GM12878 (cell line): ENCODE measurements around the gene PRKAG2. TPM values are rescaled to one million over a fixed set of nuclear protein-coding genes. Genes with fewer than 3 reads are reported as not detected.

ENCODE experiments used
- ATAC-seq: fragments of 200-7000 bp; cut with Tn5 transposase; 3 replicates; pipeline ENCODE4 v1.9.1; 2020; ENCODE audit warnings: mild to moderate bottlenecking, moderate library complexity
- BruUV-seq: library from RNA; stranded (reverse); fragments of 400-500 nt; replicated peaks from 2 replicates; lab custom pipeline; 2021; lab: Mats Ljungman, UMichigan
- CTCF ChIA-PET: fragments of 300-600 bp; sonication (Branson Sonifier 250); formaldehyde crosslinking; extraction: SDS; loops from one replicate; lab custom pipeline; 2021; ENCODE audit warnings: inconsistent platforms; lab: Yijun Ruan, JAX
- POLR2A ChIA-PET: fragments of 350-600 bp; formaldehyde crosslinking; extraction: SDS; loops from one replicate; lab custom pipeline; 2021; ENCODE audit warnings: inconsistent platforms; lab: Charles Lee
- RAD21 ChIA-PET: fragments of 300-600 bp; sonication (Branson Sonifier 250); formaldehyde crosslinking; loops from one replicate; lab custom pipeline; 2023; ENCODE audit warnings: antibody characterized with exemption; ENCODE audit not compliant: unreplicated experiment; lab: Charles Lee
- SMC1A ChIA-PET: fragments of 300-600 bp; sonication (Branson Sonifier 250); formaldehyde crosslinking; loops from one replicate; lab custom pipeline; 2023; ENCODE audit not compliant: unreplicated experiment, uncharacterized antibody; lab: Charles Lee
- DNase-seq: peaks from one replicate; pipeline ENCODE4 v3.0.0-alpha.2; 2011; ENCODE audit warnings: low read depth, low spot score
- FAIRE-seq: peaks from 3 replicates; lab custom pipeline; 2011; peaks lifted over from hg19 to GRCh38; lab: Jason Lieb, UNC
- H2AFZ ChIP-seq: 2 replicates; pipeline ENCODE4 v1.6.0; 2011; ENCODE audit warnings: low read depth, low read length, control low read depth; ENCODE audit not compliant: control insufficient read depth
- H3K27ac ChIP-seq: 2 replicates; pipeline ENCODE4 v1.5.1; 2011; ENCODE audit warnings: control low read depth; ENCODE audit not compliant: control insufficient read depth, insufficient read depth
- H3K27me3 ChIP-seq, 2 experiments: replicated peaks in 1 of 2; 2 replicates each; pipeline versions ENCODE4 v1.6.0 to v1.6.1; 2011; ENCODE audit warnings: low read length in 1 of 2; ENCODE audit not compliant: control insufficient read depth in 2 of 2, insufficient read depth in 2 of 2
- H3K36me3 ChIP-seq, 2 experiments: 2 replicates each; pipeline ENCODE4 v1.5.1; 2011; ENCODE audit warnings: low read length in 1 of 2; ENCODE audit not compliant: control insufficient read depth in 2 of 2, insufficient read depth in 2 of 2
- H3K4me1 ChIP-seq: 2 replicates; pipeline ENCODE4 v1.6.1; 2011; ENCODE audit warnings: mild to moderate bottlenecking, low read length, moderate library complexity, mixed read lengths; ENCODE audit not compliant: control insufficient read depth, insufficient read depth
- H3K4me2 ChIP-seq: 2 replicates; pipeline ENCODE4 v1.6.0; 2011; ENCODE audit warnings: control low read depth; ENCODE audit not compliant: control insufficient read depth, insufficient read depth
- H3K4me3 ChIP-seq: fragments of 200-600 bp; sonication (generic); 2 replicates; pipeline ENCODE4 v1.5.1; 2016
- H3K79me2 ChIP-seq: 2 replicates; pipeline ENCODE4 v1.6.0; 2011; ENCODE audit warnings: low read length; ENCODE audit not compliant: control insufficient read depth, insufficient read depth
- H3K9ac ChIP-seq: 2 replicates; pipeline ENCODE4 v1.8.0; 2011; ENCODE audit warnings: low read length, control low read depth, mixed read lengths; ENCODE audit not compliant: control insufficient read depth, insufficient read depth
- H3K9me3 ChIP-seq: replicated peaks from 3 replicates; pipeline ENCODE4 v1.5.1; 2011; ENCODE audit warnings: mild to moderate bottlenecking, low read length; ENCODE audit not compliant: control insufficient read depth, insufficient read depth
- H4K20me1 ChIP-seq: 2 replicates; pipeline ENCODE4 v1.6.0; 2011; ENCODE audit not compliant: control insufficient read depth, insufficient read depth
- CHD4 ChIP-seq: fragments of 200-600 bp; sonication (generic); IDR thresholded peaks from 2 replicates; pipeline ENCODE4 v1.6.1; 2016; ENCODE audit warnings: mild to moderate bottlenecking
- EP300 ChIP-seq, 2 experiments: fragments of 150-350 bp in 1 of 2; IDR thresholded peaks; 2 replicates each; pipeline ENCODE4 v1.6.1; 2011 to 2012; ENCODE audit warnings: low read depth in 2 of 2, low read length in 2 of 2, borderline replicate concordance in 1 of 2, improper control_type of control experiment in 1 of 2, inconsistent platforms in 1 of 2; ENCODE audit not compliant: control insufficient read depth in 1 of 2
- MTA3 ChIP-seq: IDR thresholded peaks from 2 replicates; pipeline ENCODE4 v1.6.1; 2012; ENCODE audit warnings: low read length, inconsistent platforms, borderline replicate concordance
- RAD21 ChIP-seq: IDR thresholded peaks from 2 replicates; pipeline ENCODE4 v1.6.1; 2011; ENCODE audit warnings: mild to moderate bottlenecking, low read depth, low read length, moderate library complexity; ENCODE audit not compliant: insufficient read depth
- SUZ12 ChIP-seq: fragments of 200-600 bp; sonication (generic); IDR thresholded peaks from one replicate; pipeline ENCODE4 v1.6.1; 2018; ENCODE audit warnings: antibody characterized with exemption, mild to moderate bottlenecking; ENCODE audit not compliant: unreplicated experiment
- TCF7 ChIP-seq: IDR thresholded peaks from 2 replicates; pipeline ENCODE4 v1.6.1; 2014; ENCODE audit warnings: antibody characterized with exemption, borderline replicate concordance
- WGBS: methylation state at CpG from one replicate; pipeline ENCODE4 v1.1.6; 2016; ENCODE audit warnings: low lambda C conversion rate; ENCODE audit not compliant: insufficient replicate concordance, insufficient coverage; ENCODE audit errors: missing lambda C conversion rate; 5-methylcytosine and 5-hydroxymethylcytosine counted together
- in situ Hi-C: fragments of 300-500 bp; cut with MboI; formaldehyde crosslinking; loops from 9 replicates; pipeline ENCODE4 v1.14.3; 2018; ENCODE audit warnings: mixed read lengths
- intact Hi-C: fragments of 100-400 bp; cut with micrococcal nuclease; formaldehyde crosslinking; loops from one replicate; pipeline ENCODE4 v1.14.2; 2022; ENCODE audit not compliant: unreplicated experiment
- polyA plus RNA-seq, 11 experiments: library from polyadenylated mRNA; depleted of rRNA in 4 of 11; unstranded in 6 of 11; stranded (reverse) in 5 of 11; fragments of >200 nt; fragmentation: Nextera tagmentation in 4 of 11; fragmentation: Illumina TruSeq in 1 of 11; extraction: Ambion mirVana in 4 of 11; extraction: Trizol in 1 of 11; gene quantifications; 1 replicate in 1 of 11; 2 replicates in 10 of 11; pipeline versions ENCODE4 v1.2.1 to v1.2.3, GENCODE V29; 2011 to 2016; ENCODE audit warnings: inconsistent platforms in 2 of 11, missing spikeins in 2 of 11, low read depth in 1 of 11
- total RNA-seq, 4 experiments: library from RNA; depleted of rRNA in 3 of 4; stranded (reverse); fragments of >200 nt in 3 of 4; fragmentation: Illumina TruSeq in 1 of 4; extraction: Trizol in 1 of 4; gene quantifications; 2 replicates each; pipeline versions ENCODE4 v1.2.1 to v1.2.3, GENCODE V29; 2013 to 2021
- TF ChIP-seq, protein P1 (sequence below): IDR thresholded peaks from 2 replicates; pipeline ENCODE4 v1.6.1; 2011; ENCODE audit warnings: borderline replicate concordance, low read depth, mild to moderate bottlenecking, moderate library complexity, low read length; ENCODE audit not compliant: insufficient read depth, poor library complexity, severe bottlenecking
- TF ChIP-seq, protein P2 (sequence below): fragments of 450-650 bp; IDR thresholded peaks from 2 replicates; pipeline ENCODE4 v1.6.1; 2017; ENCODE audit warnings: mild to moderate bottlenecking, moderate library complexity
- TF ChIP-seq, protein P3 (sequence below): IDR thresholded peaks from 2 replicates; pipeline ENCODE4 v1.6.1; 2011; ENCODE audit warnings: low read depth, low read length, improper control_type of control experiment, borderline replicate concordance

Gene PRKAG2
- total and polyA plus RNA-seq, 10 of the 15 experiments (the other 5 are each of a cell fraction or from before 2014, with no cell fraction given) = 3.4 to 8.9 (median 6.8) TPM

GRCh38 chr7:151624246-151624928, 252.5 kb downstream of the PRKAG2 start (continued):
- TF ChIP-seq, protein P1, sequence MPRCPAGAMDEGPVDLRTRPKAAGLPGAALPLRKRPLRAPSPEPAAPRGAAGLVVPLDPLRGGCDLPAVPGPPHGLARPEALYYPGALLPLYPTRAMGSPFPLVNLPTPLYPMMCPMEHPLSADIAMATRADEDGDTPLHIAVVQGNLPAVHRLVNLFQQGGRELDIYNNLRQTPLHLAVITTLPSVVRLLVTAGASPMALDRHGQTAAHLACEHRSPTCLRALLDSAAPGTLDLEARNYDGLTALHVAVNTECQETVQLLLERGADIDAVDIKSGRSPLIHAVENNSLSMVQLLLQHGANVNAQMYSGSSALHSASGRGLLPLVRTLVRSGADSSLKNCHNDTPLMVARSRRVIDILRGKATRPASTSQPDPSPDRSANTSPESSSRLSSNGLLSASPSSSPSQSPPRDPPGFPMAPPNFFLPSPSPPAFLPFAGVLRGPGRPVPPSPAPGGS = no peak
- TF ChIP-seq SUZ12 (no peak), EP300 (IDR thresholded peaks at IDR 0.05; ENCODE audit: borderline replicate concordance in 1 of 2, control insufficient read depth in 1 of 2, low read depth in 2 of 2, low read length in 2 of 2) (no peak)
- TF ChIP-seq, protein P2, sequence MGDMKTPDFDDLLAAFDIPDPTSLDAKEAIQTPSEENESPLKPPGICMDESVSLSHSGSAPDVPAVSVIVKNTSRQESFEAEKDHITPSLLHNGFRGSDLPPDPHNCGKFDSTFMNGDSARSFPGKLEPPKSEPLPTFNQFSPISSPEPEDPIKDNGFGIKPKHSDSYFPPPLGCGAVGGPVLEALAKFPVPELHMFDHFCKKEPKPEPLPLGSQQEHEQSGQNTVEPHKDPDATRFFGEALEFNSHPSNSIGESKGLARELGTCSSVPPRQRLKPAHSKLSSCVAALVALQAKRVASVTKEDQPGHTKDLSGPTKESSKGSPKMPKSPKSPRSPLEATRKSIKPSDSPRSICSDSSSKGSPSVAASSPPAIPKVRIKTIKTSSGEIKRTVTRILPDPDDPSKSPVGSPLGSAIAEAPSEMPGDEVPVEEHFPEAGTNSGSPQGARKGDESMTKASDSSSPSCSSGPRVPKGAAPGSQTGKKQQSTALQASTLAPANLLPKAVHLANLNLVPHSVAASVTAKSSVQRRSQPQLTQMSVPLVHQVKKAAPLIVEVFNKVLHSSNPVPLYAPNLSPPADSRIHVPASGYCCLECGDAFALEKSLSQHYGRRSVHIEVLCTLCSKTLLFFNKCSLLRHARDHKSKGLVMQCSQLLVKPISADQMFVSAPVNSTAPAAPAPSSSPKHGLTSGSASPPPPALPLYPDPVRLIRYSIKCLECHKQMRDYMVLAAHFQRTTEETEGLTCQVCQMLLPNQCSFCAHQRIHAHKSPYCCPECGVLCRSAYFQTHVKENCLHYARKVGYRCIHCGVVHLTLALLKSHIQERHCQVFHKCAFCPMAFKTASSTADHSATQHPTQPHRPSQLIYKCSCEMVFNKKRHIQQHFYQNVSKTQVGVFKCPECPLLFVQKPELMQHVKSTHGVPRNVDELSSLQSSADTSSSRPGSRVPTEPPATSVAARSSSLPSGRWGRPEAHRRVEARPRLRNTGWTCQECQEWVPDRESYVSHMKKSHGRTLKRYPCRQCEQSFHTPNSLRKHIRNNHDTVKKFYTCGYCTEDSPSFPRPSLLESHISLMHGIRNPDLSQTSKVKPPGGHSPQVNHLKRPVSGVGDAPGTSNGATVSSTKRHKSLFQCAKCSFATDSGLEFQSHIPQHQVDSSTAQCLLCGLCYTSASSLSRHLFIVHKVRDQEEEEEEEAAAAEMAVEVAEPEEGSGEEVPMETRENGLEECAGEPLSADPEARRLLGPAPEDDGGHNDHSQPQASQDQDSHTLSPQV = no peak

GRCh38 chr7:151623766-151624165, 253.1 kb downstream of the PRKAG2 start:
- Histone ChIP-seq H3K9ac (no peak overlapping the region), H3K79me2 (no peaks in the 10 kb centered on the region; the same call in 1 of the 2 replicates), H3K4me1 (no peaks in the 10 kb centered on the region), H4K20me1 (no peaks in the 10 kb centered on the region), H3K9me3 (no peaks in the 10 kb centered on the region; the same call in 2 of the 3 replicates), H3K27me3 (no peaks in the 10 kb centered on the region), H2AFZ (no peak overlapping the region), H3K4me3 (no peak overlapping the region), H3K27ac (no peak overlapping the region), H3K4me2 (no peak overlapping the region)
- RAD21 ChIA-PET = interaction anchor here (0.6 kb wide), 1 partner anchor 1017 kb away, joined by 3 read pairs; no protein-coding TSS in a partner anchor
- 97% methylated on average over 6 of the region's 6 CpGs for WGBS
- SMC1A ChIA-PET = no interaction called here
- CTCF ChIA-PET = no interaction called here
- no TSS peak for BruUV-seq
- no peak for FAIRE-seq
- in situ Hi-C loops = no loop called here
- no peak for ATAC-seq
- POLR2A ChIA-PET = no interaction called here
- TF ChIP-seq RAD21 = no peak
- TF ChIP-seq MTA3 = no peak
- TF ChIP-seq TCF7 = no peak
- TF ChIP-seq CHD4 = no peak
- TF ChIP-seq, protein P3, sequence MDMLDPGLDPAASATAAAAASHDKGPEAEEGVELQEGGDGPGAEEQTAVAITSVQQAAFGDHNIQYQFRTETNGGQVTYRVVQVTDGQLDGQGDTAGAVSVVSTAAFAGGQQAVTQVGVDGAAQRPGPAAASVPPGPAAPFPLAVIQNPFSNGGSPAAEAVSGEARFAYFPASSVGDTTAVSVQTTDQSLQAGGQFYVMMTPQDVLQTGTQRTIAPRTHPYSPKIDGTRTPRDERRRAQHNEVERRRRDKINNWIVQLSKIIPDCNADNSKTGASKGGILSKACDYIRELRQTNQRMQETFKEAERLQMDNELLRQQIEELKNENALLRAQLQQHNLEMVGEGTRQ = no peak
- TF ChIP-seq, all 136 proteins: peak for 0
- intact Hi-C loops = no loop called here
- H3K36me3 ChIP-seq = peaks cover 0 to 2% of the 10 kb centered on the region in 2 experiments; a peak in 1 of 4 replicates
- DNase-seq = no peak
